Right lobe of liver (tissue), 4 donors: ENCODE data around the gene IFFO2.

Source experiments
- POLR2A ChIP-seq: fragments of 450-650 bp; IDR thresholded peaks from one replicate; pipeline ENCODE4 v1.6.1; 2017; ENCODE audit warnings: antibody characterized with exemption, mild to moderate bottlenecking
- TF ChIP-seq, protein P1 (sequence below), 4 donors: fragments of 200-600 bp in 3 of 4; fragments of 450-650 bp in 1 of 4; IDR thresholded peaks; one replicate each; pipeline versions ENCODE4 v1.5.1 to v1.8.0; 2016 to 2022; ENCODE audit warnings: antibody characterized with exemption in 4 of 4, mild to moderate bottlenecking in 2 of 4
- donor health status: DM: no; HTN: no; CAD: no.
- donor health status: DM: no; HTN: no; CAD: no.
- donor health status: DM: no; HTN: yes; CAD: no.

DNA sequence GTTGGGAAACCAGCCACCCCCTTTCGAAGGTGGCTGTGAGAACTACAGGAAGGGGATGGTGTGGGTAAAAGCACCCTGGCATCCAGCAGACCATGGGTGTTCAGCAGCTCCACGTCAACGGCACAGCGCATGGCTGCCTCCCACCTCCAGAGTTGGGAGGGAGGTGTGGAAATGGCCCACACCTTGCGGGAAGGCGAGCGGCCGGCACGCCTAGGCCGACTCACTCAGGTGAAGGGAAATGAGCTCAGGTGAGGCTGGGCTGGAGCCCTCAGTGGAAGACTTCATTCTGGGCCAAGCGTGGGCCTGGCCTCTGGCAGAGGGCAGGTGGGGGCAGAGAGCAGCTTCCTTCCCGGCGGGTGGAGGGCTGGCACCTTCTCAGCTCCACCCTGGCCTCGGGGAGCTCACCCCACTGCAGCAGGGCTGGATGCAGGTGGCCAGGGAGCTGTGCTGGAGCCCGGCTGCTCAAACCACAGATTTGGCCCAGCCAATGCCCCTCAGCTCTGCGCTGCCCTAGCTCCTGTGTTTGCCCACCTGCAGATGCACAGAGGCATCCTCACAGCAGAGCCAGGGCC, 29.3 kb downstream of the IFFO2 start:
- TF ChIP-seq, protein P1, sequence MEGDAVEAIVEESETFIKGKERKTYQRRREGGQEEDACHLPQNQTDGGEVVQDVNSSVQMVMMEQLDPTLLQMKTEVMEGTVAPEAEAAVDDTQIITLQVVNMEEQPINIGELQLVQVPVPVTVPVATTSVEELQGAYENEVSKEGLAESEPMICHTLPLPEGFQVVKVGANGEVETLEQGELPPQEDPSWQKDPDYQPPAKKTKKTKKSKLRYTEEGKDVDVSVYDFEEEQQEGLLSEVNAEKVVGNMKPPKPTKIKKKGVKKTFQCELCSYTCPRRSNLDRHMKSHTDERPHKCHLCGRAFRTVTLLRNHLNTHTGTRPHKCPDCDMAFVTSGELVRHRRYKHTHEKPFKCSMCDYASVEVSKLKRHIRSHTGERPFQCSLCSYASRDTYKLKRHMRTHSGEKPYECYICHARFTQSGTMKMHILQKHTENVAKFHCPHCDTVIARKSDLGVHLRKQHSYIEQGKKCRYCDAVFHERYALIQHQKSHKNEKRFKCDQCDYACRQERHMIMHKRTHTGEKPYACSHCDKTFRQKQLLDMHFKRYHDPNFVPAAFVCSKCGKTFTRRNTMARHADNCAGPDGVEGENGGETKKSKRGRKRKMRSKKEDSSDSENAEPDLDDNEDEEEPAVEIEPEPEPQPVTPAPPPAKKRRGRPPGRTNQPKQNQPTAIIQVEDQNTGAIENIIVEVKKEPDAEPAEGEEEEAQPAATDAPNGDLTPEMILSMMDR (IDR thresholded peaks at IDR 0.05) = no peak
- no peak for TF ChIP-seq POLR2A
